Lung microvascular endothelial cell (primary cell): ENCODE data around the gene ALOX15B. TPM values are rescaled to one million over a fixed set of nuclear protein-coding genes. Genes with fewer than 3 reads are reported as not detected.
"Not testable (repeated sequence)": the region's sequence is repeated elsewhere in the genome, so short reads cannot be mapped to it uniquely, and the experiment has no call there.

Source experiments
- DNase-seq, 2 donors: peaks; one replicate each; pipeline versions ENCODE4 v3.0.0 to v3.0.0-alpha.2; 2010; ENCODE audit warnings: low read depth in 2 of 2
- total RNA-seq: library from RNA; depleted of rRNA; stranded (reverse); fragments of >200 nt; gene quantifications from 2 replicates; pipeline ENCODE4 v1.2.1, GENCODE V29; 2014

The ALOX15B gene
- total RNA-seq, 1 donor from 2014 or later, result not detected

DNA sequence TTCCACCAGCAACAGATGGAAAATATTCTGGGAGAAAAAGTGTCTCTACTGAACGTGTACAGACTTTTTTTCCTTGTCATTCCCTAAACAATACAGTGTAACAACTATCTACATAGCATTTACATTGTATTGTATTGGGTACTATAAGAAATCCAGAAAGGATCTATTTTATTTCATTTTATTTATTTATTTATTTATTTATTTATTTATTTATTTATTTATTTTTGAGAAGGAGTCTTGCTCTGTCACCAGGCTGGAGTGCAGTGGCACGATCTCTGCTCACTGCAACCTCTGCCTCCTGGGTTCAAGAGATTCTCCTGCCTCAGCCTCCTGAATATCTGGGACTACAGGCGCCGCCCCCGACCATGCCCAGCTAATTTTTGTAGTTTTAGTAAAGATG lies 39.1 kb downstream of the ALOX15B start:
- not testable (repeated sequence) for DNase-seq

DNA sequence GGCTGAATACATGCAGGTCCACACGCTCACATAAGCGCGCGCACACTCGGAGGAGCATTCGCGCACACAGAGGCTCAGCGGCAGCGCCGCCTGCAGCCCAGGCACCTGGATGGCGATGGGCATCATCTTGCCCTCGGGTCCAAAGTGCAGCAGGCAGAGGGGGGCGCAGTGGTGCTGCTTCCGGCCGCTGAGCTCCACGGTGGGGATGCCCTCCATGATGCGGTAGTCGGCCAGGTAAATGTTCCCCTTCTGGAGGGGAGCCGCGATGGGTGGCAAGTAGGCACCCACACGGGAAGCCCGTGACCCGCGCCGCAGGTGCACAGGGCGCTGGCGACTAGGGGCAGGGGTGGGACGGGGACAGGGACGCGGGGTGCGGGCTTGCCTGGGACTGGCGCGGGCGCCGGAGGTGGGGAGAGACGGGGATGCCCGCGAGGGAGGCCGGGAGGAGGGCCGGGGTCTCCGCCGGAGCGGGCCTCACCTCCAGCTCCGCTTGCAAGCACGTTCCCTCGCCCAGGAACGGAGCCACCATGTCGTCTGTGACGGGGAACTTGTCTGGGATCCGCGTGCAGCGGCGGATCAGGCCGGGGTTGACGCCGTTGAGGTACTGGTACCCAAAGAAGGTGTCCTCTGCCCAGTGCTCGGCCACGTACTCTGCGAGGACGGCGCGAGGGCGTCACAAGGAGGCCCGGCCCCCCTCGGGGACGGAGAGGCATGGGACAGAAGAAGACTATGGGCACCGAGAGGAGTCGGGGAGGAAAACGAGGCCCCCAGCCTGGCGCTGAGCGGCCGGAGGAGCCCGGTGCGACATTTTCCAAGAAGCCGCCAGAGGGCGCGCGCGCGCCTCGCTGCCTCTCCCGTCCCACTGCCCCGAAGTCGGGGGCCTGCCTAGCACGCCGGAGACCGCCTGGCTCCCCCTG lies 40.7 kb downstream of the ALOX15B start:
- DNase-seq, result peak; percentile 54 to 65

DNA sequence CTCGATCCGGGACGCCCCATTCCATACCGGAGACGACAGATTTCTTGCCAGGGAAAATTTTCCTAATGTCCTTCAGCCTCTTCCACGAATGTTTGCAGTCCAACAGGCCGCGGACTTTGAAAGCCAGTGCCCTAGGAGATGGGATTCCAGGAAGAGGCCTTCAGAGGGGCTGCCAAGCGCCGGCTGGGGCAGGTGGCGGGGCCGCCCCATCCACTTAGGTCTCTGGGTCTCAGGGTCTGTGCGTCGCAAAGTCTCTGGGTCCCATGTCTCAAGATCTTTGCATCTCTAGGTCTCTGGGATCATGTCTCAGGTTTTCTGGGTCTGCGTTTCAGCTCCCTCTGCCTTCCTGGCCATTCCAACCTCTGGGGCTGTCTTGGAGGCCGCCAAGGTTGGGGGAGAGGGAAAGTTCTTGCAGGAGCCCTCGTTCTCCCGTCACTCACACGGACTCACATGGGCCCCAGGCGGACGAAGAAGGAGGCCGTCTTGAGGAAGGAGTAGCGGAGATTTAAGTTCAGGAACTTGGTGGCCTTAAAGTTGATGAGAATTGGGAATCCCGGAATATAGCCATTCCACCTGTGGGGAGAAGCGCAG lies 41.4 kb downstream of the ALOX15B start:
- DNase-seq, result no peak

DNA sequence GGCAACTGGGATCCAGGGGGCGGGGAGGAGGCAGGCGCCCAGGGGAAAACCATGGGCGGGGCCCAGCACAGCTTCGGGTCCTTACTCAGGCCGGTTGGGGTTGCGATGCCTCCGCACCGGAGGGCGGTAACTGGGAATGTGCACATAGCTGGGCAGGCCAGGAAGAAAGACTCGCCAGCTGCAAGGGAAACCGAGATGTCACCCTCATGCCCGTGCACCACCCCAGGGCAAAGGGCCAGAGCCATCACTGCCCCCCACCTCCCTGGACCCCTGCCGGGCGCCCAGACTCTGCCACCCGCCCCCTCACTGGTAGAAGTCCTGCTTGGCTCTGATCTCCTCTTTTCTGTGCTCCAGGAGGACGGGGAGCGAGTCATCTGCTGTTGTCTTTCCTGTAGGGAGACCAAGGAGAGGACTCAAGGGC lies 42.0 kb downstream of the ALOX15B start:
- DNase-seq, result no peak

DNA sequence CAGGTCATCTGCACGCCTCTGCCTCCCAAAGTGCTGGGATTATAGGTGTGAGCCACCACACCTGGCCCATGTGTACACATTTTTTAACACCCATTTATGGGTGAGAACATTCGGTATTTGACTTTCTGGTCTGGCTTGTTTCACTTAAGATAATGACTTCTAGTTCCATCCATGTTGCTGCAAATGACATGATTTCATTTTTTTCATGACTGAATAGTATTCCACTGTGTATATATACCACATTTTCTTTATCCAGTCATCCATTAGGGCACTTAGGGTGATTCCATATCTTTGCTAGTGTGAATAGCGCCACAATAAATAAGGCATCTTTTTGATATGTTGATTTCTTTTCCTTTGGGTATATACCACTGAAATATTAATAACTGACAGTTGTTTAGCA lies 43.0 kb downstream of the ALOX15B start:
- DNase-seq, result no peak

DNA sequence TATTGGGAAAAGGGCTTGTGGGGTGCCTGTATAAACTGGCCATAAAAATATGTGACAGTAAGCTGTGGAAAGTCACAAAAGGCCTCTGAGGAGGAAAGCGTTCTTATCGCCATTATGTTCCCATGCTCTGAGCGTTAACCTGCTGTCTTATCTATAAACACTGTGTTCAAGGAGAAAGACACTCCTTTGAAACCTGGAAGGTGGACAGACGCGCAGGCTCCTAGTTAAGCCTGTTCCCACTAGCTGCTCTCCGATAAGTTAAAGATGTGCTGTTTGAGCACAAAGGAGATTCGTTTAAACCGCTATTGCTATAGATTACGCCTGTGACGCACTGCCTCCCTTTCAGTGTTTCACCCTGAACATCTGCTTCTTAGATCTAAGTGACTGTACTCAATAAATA lies 43.4 kb downstream of the ALOX15B start:
- no peak for DNase-seq

DNA sequence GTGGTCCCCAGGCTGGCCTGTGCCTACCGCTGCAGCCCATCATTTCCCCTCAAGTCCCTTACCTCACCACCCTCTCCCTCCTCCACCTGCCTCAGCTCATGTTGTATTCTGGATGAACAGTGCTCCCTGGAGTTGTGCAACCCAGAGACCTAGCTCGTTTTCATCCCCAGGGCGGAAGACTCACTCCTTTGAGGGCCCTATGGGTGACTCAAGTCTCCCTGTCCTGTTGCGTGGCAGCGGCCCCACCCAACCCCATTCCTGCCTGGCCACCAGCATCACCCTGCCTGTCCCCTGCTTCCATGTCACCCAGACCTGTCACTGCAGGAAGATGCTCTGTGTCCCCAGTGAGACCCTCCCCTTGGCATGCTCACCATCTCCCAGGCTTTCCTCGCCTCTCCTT lies 45.4 kb downstream of the ALOX15B start:
- DNase-seq, result no peak

DNA sequence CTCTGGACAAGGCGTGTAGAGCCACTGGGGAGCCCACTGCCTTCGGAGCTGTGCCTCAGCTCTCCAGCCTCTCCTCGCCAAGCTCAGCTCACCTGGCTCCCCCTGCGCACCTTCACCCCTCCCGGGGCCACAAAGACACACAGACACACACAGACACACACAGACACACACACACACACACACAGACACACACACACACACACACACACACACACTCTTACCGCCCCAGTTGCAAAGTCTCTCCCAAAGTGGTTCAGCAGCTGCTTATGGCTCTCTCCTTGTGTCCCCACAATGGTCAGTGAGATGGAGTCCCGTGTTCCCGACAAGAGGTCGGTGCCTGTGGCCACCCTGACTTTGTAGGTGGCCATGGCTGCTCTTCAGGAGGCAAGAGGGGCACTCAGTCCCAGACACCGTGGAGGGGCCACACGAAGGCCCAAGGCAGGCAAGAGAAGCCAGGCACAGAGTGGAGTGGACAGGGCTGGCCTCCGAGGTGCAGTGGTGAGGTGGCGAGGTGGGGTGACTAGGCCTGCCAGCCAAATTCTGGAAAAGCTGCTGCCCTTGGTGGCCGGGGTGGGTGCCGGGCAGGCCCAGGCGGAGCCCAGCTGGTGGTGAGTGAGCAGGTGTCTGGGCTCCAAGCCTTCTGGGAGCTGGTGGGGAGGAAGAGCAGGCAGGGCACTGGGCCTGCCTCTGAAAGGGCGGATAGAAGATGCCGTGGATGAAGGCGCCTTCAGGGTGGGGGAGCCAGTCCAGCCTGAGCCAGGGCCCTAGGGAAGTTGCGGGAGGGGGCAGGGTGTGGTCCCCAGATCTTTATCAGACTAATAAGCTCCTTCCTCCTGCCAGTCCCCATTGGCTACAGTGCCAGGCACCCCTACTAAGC lies 48.5 kb downstream of the ALOX15B start, which contains the start of gene ALOX12B:
TSS of gene ALOX12B (minus strand) at position 642 of the 877 bp plus-strand sequence. CDS start at position 368, 274 bp downstream.
- no peak for DNase-seq

DNA sequence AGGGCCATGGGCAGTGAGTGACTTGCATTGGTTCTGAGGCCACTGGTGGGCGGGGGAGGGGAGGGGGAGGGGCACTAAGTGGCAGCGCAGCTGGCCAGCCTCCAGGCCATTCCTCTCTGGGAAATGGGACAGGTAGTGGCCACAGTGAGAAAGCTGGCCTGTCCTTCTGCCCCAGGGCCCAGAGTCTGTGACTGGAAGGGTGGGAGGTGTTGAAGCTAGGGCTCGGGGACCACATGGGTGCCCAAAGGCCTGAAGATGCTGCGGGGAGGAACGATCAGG lies 49.0 kb downstream of the ALOX15B start:
- no peak for DNase-seq

DNA sequence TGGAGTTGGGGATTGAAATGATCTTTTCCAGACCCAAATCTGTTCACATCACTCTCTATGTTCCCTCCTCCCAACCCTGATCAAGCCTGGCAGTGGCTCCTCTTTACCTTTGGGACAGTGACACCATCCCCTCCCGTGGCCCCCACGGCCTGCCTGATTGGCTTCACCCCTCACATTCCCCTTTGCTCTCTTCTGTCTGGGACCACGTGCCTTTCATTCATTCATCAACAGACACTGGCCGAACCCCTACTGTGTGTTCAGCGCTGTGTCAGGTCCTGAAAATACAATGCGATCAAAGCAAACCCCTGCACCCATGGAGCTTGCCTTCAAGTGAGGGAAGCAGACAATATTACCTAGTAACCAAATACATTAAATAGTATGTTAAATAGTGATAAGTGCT lies 50.9 kb downstream of the ALOX15B start:
- no peak for DNase-seq

DNA sequence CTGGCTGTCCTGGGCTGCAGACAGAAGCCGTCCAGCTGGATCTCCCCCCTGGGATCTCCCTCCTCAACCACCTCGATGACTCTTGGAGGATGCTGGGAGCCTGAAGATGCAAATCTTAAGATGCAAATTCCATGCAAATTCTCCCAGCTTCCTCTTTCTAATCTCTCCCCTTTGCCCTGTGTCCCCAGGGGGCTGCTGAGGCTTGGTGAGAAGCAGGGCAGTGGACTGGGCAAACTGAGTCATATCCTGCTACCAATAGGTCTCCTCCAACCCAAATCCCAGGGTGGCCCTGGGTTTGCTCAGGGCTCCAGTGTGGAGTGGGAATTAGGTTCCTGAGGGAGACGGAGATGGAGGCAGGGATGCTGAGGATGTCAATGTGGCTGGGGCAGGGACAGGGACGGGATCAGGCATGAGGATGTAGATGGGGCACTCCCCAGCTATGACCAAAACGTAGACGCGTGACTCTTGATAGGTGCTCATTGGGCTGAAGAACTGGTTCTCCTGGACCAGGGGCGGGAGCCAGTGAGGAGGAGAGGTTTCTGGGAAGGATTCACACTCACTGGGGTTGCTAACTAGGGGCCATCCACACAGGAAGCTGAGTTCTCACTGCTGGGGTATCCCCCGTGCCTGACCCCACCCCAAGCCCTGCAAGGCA lies 52.3 kb downstream of the ALOX15B start:
- no peak for DNase-seq

DNA sequence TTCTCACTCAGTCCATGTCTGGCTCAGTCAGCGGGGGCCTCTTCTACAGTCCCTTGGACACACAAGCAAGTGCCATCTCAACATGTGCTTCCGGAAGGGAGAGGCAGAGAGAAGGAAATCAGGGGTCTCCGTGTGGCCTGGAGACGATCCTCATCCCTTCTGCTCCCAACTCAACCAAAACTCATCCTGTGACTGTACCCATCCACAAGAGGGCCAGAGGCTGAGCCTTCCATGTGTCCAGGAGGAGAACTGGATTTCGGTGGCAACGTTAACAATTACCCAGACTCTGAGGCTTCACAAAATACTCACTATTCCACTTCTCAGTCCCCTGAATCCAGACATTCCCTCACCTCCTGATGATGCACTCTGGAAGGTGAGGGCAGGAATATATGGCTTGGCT lies 56.5 kb downstream of the ALOX15B start:
- no peak for DNase-seq

DNA sequence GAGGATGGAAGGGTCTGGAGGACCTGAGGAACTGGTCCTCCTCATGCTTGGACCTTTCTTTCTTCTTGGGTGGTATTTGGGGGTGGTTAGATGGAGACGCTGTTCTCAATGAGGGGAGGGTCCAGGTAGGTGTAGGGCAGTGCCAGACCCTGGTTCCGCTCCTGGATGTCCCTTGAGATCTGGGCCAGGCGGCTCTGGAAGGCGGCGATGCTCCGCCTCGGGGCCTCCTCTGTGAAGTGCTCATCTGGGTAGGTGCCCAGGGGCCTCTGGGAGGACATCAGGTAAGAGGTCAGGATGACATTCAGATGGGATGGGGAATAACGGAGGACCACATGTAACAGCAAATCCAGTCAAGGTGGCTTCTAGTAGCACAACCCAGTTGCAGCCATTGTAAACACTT lies 57.7 kb downstream of the ALOX15B start:
- DNase-seq, result no peak

Other genes starting within 250 kb of the ALOX15B start
- 1.3 and 1.8 TPM in 2 replicates for gene KDM6B, start 204.8 kb upstream of the ALOX15B start, total RNA-seq
- 7.1 and 22.7 TPM in 2 replicates for gene TMEM88, start 184.0 kb upstream of the ALOX15B start, total RNA-seq
- gene NAA38, start 181.5 kb upstream of the ALOX15B start, total RNA-seq, result 152 and 178 TPM in 2 replicates
- 4.6 and 5.6 TPM in 2 replicates for gene CYB5D1, start 181.1 kb upstream of the ALOX15B start, total RNA-seq
- gene CHD3, start 150.3 kb upstream of the ALOX15B start, total RNA-seq, result 58.0 and 58.7 TPM in 2 replicates
- gene RNF227, start 122.8 kb upstream of the ALOX15B start, total RNA-seq, result 0.44 and 0.79 TPM in 2 replicates
- 0.22 and 0.40 TPM in 2 replicates for gene KCNAB3, start 109.2 kb upstream of the ALOX15B start, total RNA-seq
- 48.8 and 54.7 TPM in 2 replicates for gene TRAPPC1, start 107.1 kb upstream of the ALOX15B start, total RNA-seq
- 10.5 and 11.9 TPM in 2 replicates for gene CNTROB, start 106.9 kb upstream of the ALOX15B start, total RNA-seq
- gene GUCY2D, start 36.4 kb upstream of the ALOX15B start, total RNA-seq, result not detected in 2 replicates
- gene ALOX12B, start 48.7 kb downstream of the ALOX15B start, total RNA-seq, result not detected in 2 replicates
- under 0.01 TPM in 1 of 2 replicates, not detected in the other for gene ALOXE3, start 79.5 kb downstream of the ALOX15B start, total RNA-seq
- 0.22 TPM in 1 of 2 replicates, not detected in the other for gene HES7, start 85.0 kb downstream of the ALOX15B start, total RNA-seq
- 5.2 and 10.7 TPM in 2 replicates for gene PER1, start 113.3 kb downstream of the ALOX15B start, total RNA-seq
- gene VAMP2, start 123.9 kb downstream of the ALOX15B start, total RNA-seq, result 2.8 and 4.6 TPM in 2 replicates
- gene TMEM107, start 137.3 kb downstream of the ALOX15B start, total RNA-seq, result 21.2 and 21.6 TPM in 2 replicates
- 7.8 and 8.9 TPM in 2 replicates for gene BORCS6, start 151.1 kb downstream of the ALOX15B start, total RNA-seq
- gene AURKB, start 171.5 kb downstream of the ALOX15B start, total RNA-seq, result 4.4 and 16.6 TPM in 2 replicates
- 3.5 and 7.1 TPM in 2 replicates for gene CTC1, start 209.0 kb downstream of the ALOX15B start, total RNA-seq
- 12.7 and 15.0 TPM in 2 replicates for gene PFAS, start 210.2 kb downstream of the ALOX15B start, total RNA-seq
- 9.2 and 9.7 TPM in 2 replicates for gene RANGRF, start 249.6 kb downstream of the ALOX15B start, total RNA-seq